Mesenchymal stem cell (in vitro differentiated cells and primary cell): ENCODE results near the gene GOLGA6L24. TPM values are rescaled to one million over a fixed set of nuclear protein-coding genes. Genes with fewer than 3 reads are reported as not detected.
"Not testable (repeated sequence)": the region's sequence is repeated elsewhere in the genome, so short reads cannot be mapped to it uniquely, and the experiment has no call there.

Experiments used
- DNase-seq: peaks from one replicate; pipeline ENCODE4 v3.0.0-alpha.2; 2013
- H2AFZ ChIP-seq: one replicate; pipeline ENCODE4 v1.6.1; 2013; ENCODE audit warnings: low read depth, mild to moderate bottlenecking, control low read depth, inconsistent platforms, low read length, moderate library complexity
- H2AK5ac ChIP-seq: 2 replicates; pipeline ENCODE4 v1.6.1; 2013; ENCODE audit warnings: low read length, moderate library complexity, mild to moderate bottlenecking, inconsistent platforms; ENCODE audit not compliant: severe bottlenecking
- H2BK120ac ChIP-seq: one replicate; pipeline ENCODE4 v1.6.1; 2013; ENCODE audit warnings: low read depth, mild to moderate bottlenecking, inconsistent platforms, low read length, moderate library complexity
- H2BK12ac ChIP-seq, 2 experiments: one replicate each; pipeline ENCODE4 v1.6.1; 2013; ENCODE audit warnings: inconsistent platforms in 2 of 2, low read length in 2 of 2, mild to moderate bottlenecking in 2 of 2, moderate library complexity in 2 of 2, control low read depth in 1 of 2
- H2BK15ac ChIP-seq: one replicate; pipeline ENCODE4 v1.6.1; 2013; ENCODE audit warnings: mild to moderate bottlenecking, low read depth, inconsistent platforms; ENCODE audit not compliant: poor library complexity, severe bottlenecking
- H2BK5ac ChIP-seq: 2 replicates; pipeline ENCODE4 v1.6.1; 2013; ENCODE audit warnings: low read depth, mild to moderate bottlenecking, low read length, control low read depth, inconsistent platforms; ENCODE audit not compliant: poor library complexity, severe bottlenecking
- H3K14ac ChIP-seq, 2 experiments: one replicate each; pipeline ENCODE4 v1.6.1; 2013; ENCODE audit warnings: inconsistent platforms in 2 of 2, low read length in 2 of 2, control low read depth in 1 of 2, mild to moderate bottlenecking in 1 of 2, moderate library complexity in 1 of 2
- H3K18ac ChIP-seq, 2 experiments: one replicate each; pipeline ENCODE4 v1.6.1; 2013; ENCODE audit warnings: inconsistent platforms in 2 of 2, low read length in 2 of 2, control low read depth in 1 of 2, low read depth in 1 of 2, mild to moderate bottlenecking in 1 of 2
- H3K23ac ChIP-seq, 2 experiments: one replicate each; pipeline ENCODE4 v1.6.1; 2013; ENCODE audit warnings: inconsistent platforms in 2 of 2, low read length in 2 of 2, mild to moderate bottlenecking in 2 of 2, moderate library complexity in 2 of 2, control low read depth in 1 of 2
- H3K27ac ChIP-seq: 2 replicates; pipeline ENCODE4 v1.5.1; 2013; ENCODE audit warnings: mild to moderate bottlenecking, moderate library complexity, low read length, control low read depth, inconsistent platforms; ENCODE audit not compliant: poor library complexity, severe bottlenecking
- H3K27me3 ChIP-seq, 2 experiments: 2 replicates each; pipeline versions ENCODE4 v1.6.1 to v1.7.0; 2013; ENCODE audit warnings: low read length in 2 of 2, mild to moderate bottlenecking in 2 of 2, moderate library complexity in 2 of 2, control low read depth in 1 of 2, inconsistent platforms in 1 of 2; ENCODE audit not compliant: control insufficient read depth in 1 of 2, insufficient read depth in 1 of 2
- H3K36me3 ChIP-seq, 2 experiments: 2 replicates each; pipeline versions ENCODE4 v1.6.1 to v1.7.0; 2013; ENCODE audit warnings: low read length in 2 of 2, control low read depth in 1 of 2, inconsistent platforms in 1 of 2, low read depth in 1 of 2, mild to moderate bottlenecking in 1 of 2; ENCODE audit not compliant: insufficient read depth in 2 of 2, control insufficient read depth in 1 of 2
- H3K4ac ChIP-seq, 2 experiments: one replicate each; pipeline ENCODE4 v1.6.1; 2013; ENCODE audit warnings: inconsistent platforms in 2 of 2, low read length in 2 of 2, mild to moderate bottlenecking in 2 of 2, moderate library complexity in 2 of 2, control low read depth in 1 of 2, low read depth in 1 of 2
- H3K4me1 ChIP-seq: 2 replicates; pipeline ENCODE4 v1.6.1; 2013; ENCODE audit warnings: low read depth, low read length, control low read depth; ENCODE audit not compliant: control insufficient read depth, insufficient read depth
- H3K4me2 ChIP-seq: 2 replicates; pipeline ENCODE4 v1.6.1; 2013; ENCODE audit warnings: low read length, mild to moderate bottlenecking, inconsistent platforms; ENCODE audit not compliant: poor library complexity, severe bottlenecking
- H3K4me3 ChIP-seq, 2 experiments: 2 replicates each; pipeline versions ENCODE4 v1.5.1 to v1.7.0; 2013; ENCODE audit warnings: low read length in 2 of 2, mild to moderate bottlenecking in 2 of 2, control low read depth in 1 of 2, low read depth in 1 of 2; ENCODE audit not compliant: insufficient read depth in 1 of 2
- H3K79me1 ChIP-seq: replicated peaks from 2 replicates; pipeline ENCODE4 v1.6.1; 2013; ENCODE audit warnings: mild to moderate bottlenecking, control low read depth, low read length, inconsistent platforms; ENCODE audit not compliant: poor library complexity, severe bottlenecking
- H3K9ac ChIP-seq: 2 replicates; pipeline ENCODE4 v1.7.0; 2013; ENCODE audit warnings: mild to moderate bottlenecking, low read length, moderate library complexity
- H3K9me3 ChIP-seq: 2 replicates; pipeline ENCODE4 v1.7.0; 2013; ENCODE audit warnings: mild to moderate bottlenecking, low read length; ENCODE audit not compliant: control insufficient read depth
- H4K8ac ChIP-seq: one replicate; pipeline ENCODE4 v1.6.1; 2013; ENCODE audit warnings: inconsistent platforms, mild to moderate bottlenecking, low read length, moderate library complexity
- H4K91ac ChIP-seq: one replicate; pipeline ENCODE4 v1.6.1; 2013; ENCODE audit warnings: mild to moderate bottlenecking, low read length, inconsistent platforms
- WGBS: methylation state at CpG from one replicate; pipeline ENCODE4 v1.1.7; 2013; ENCODE audit warnings: mixed read lengths; 5-methylcytosine and 5-hydroxymethylcytosine counted together
- polyA plus RNA-seq, 2 experiments: library from polyadenylated mRNA; stranded (reverse); fragments of 200-250 nt; gene quantifications; one replicate each; pipeline ENCODE4 v1.2.3, GENCODE V29; 2013

The GOLGA6L24 gene, protein sequence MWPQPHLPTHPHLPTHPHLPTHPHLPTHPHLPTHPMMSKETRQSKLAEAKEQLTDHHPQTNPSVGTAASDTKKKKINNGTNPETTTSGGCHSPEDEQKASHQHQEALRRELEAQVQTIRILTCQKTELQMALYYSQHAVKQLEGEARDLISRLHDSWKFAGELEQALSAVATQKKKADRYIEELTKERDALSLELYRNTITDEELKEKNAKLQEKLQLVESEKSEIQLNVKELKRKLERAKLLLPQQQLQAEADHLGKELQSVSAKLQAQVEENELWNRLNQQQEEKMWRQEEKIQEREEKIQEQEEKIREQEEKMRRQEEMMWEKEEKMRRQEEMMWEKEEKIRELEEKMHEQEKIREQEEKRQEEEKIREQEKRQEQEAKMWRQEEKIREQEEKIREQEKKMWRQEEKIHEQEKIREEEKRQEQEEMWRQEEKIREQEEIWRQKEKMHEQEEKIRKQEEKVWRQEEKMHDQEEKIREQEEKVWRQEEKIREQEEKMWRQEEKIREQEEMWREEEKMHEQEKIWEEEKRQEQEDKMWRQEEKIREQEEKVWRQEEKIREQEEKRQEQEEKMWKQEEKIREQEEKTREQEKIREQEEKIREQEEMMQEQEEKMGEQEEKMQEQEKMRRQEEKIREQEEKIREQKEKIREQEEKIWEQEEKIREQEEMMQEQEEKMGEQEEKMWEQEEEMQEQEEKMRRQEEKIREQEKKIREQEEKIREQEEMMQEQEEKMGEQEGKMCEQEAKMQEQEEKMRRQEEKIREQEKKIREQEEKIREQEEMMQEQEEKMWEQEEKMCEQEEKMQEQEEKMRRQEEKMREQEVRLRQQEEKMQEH
- not detected for polyA plus RNA-seq (2013, experiment 1 of 2)
- not detected for polyA plus RNA-seq (2013, experiment 2 of 2)

DNA sequence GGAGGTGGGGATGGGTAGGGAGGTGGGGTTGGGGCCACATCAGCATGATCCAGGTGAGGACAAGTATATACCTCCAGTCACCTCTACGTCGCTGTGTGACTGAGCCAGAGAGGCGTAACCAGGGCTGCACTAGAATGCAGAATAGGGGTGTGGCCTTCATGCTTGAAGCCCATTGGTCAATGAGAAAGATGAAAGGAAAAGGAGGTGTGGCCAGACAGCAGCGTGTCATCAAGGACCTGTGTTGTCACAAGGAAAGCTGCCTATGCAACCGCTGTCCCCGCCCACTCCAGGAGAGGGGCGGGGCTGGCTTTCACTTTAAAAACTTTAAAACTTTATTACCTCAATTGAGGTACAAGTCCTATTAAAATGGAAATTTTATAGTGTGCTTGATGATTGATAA is at the start of gene GOLGA6L24:
Gene GOLGA6L24, minus strand, starts transcription at position 101 of the 400 bp plus-strand sequence. Its CDS starts 61 bp downstream, at position 40.
- not testable (repeated sequence) for H3K4ac ChIP-seq, H3K9ac ChIP-seq, H3K18ac ChIP-seq, H4K8ac ChIP-seq, H4K91ac ChIP-seq, H2AFZ ChIP-seq, H3K4me2 ChIP-seq, H3K23ac ChIP-seq, H2AK5ac ChIP-seq, H3K4me1 ChIP-seq, H3K27me3 ChIP-seq, H3K4me3 ChIP-seq, H3K9me3 ChIP-seq, H2BK120ac ChIP-seq, H3K14ac ChIP-seq, DNase-seq, H2BK15ac ChIP-seq, H2BK12ac ChIP-seq, H3K27ac ChIP-seq, H3K79me1 ChIP-seq, H3K36me3 ChIP-seq, H2BK5ac ChIP-seq
- WGBS: no CpG with 5 or more reads among the region's 7 CpGs

DNA sequence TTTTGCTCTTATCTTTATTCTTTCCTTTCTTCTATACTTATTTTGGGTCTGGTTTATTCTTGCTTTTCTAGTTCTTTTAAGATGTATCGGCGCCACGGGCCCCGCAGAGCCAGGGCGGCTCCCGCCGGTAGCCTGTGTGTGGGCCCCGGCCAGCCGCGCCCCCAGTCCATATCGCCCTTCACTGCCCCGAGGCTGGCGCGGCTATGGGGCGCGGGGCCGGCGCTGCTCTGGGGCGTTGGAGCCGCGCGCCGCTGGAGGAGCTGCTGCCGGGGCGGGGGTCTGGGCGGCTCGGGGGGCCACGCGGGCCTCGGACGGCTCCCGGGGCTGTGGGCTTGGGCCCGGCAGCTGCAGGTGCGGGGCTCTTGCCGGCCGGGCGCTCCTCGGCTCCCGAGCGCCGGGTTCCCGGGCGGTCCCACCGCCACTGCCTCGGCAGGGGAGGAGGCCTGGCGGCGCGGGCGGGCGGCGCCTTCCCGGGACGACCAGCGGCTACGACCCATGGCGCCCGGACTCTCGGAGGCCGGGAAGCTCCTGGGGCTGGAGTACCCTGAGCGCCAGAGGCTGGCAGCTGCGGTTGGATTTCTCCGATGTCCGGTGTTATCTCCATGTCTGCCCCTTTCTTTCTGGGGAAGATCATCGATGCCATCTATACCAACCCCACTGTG is 45.0 kb upstream of the GOLGA6L24 start:
- H3K23ac ChIP-seq, H2BK12ac ChIP-seq, H3K27ac ChIP-seq, H3K18ac ChIP-seq, H3K9me3 ChIP-seq, H2AFZ ChIP-seq, H3K4ac ChIP-seq, H2AK5ac ChIP-seq, H3K14ac ChIP-seq, H3K4me3 ChIP-seq, H2BK15ac ChIP-seq, DNase-seq, H4K91ac ChIP-seq, H4K8ac ChIP-seq, H3K9ac ChIP-seq, H3K36me3 ChIP-seq, H3K4me2 ChIP-seq, H3K79me1 ChIP-seq, H3K27me3 ChIP-seq, H2BK5ac ChIP-seq, H3K4me1 ChIP-seq, H2BK120ac ChIP-seq: not testable (repeated sequence)
- whole genome bisulfite sequencing: no CpG with 5 or more reads among the region's 64 CpGs

DNA sequence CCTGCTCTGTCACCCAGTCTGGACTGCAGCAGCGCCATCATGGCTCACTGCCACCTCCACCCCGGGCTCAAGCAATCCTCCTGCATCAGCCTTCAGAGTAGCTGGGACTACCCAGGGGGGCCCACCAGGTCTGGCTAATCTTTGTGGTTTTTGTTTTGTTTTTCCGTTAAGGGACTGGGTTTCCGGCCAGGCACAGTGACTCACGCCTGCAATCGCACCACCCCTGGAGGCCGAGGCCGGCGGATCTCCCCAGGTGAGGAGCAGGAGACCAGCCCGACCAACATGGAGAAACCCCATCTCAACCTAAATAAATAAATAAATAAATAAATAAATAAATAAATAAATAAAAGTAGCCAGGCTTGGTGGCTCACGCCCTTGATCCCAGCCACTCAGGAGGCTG is 38.1 kb upstream of the GOLGA6L24 start:
- not testable (repeated sequence) for H3K14ac ChIP-seq, H4K8ac ChIP-seq, H3K27ac ChIP-seq, DNase-seq, H3K9ac ChIP-seq, H3K4me3 ChIP-seq, H3K36me3 ChIP-seq, H3K4me2 ChIP-seq, H3K79me1 ChIP-seq, H3K27me3 ChIP-seq, H2BK12ac ChIP-seq, H3K9me3 ChIP-seq, H3K4me1 ChIP-seq, H2AFZ ChIP-seq, H2BK120ac ChIP-seq, H2BK15ac ChIP-seq, H3K23ac ChIP-seq, H4K91ac ChIP-seq, H3K4ac ChIP-seq, H2AK5ac ChIP-seq, H2BK5ac ChIP-seq, H3K18ac ChIP-seq
- WGBS: no CpG with 5 or more reads among the region's 11 CpGs

DNA sequence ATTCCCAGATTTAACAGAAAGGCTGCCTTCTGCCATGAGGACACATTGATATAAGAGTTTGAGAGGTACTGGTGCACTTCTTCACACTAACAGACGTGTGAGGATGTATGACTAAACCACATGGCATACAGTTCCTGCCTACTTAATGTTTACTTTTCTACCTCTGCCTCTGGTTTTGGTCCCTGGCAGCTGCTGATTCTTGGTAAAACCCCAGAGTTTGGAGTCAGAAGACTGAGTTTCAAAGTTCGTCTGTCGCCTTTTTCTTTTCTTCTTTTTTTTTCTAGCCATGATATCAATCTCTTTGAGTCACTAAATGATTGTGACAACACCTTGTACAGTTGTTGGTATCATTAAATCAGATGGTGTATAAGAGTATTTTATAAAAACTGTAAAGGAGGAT is 22.2 kb upstream of the GOLGA6L24 start:
- not testable (repeated sequence) for H2AFZ ChIP-seq, H3K18ac ChIP-seq, H2BK15ac ChIP-seq, H4K91ac ChIP-seq, H2BK120ac ChIP-seq, H2BK12ac ChIP-seq, H2BK5ac ChIP-seq, H3K14ac ChIP-seq, H3K4me2 ChIP-seq, H3K36me3 ChIP-seq, H4K8ac ChIP-seq, H3K27me3 ChIP-seq, H3K27ac ChIP-seq, H3K23ac ChIP-seq, H2AK5ac ChIP-seq, H3K9ac ChIP-seq, H3K4me3 ChIP-seq, H3K4me1 ChIP-seq, DNase-seq, H3K9me3 ChIP-seq, H3K79me1 ChIP-seq, H3K4ac ChIP-seq
- no CpG with 5 or more reads among the region's 3 CpGs for WGBS
